Measurements from ENCODE around the gene OR2V1.
"Not testable (repeated sequence)": the region's sequence is repeated elsewhere in the genome, so short reads cannot be mapped to it uniquely, and the experiment has no call there.

Gene OR2V1

GRCh38 chr5:181130832-181131496 is at the start of gene OR2V1:
TSS of gene OR2V1 (minus strand) at chr5:181131169. CDS start at chr5:181125304, 5,865 bp downstream.
- H3K27me3 Mint-ChIP-seq, result peaks cover 76% of the 10 kb centered on the region

GRCh38 chr5:181177559-181177958 is 46.6 kb upstream of the OR2V1 start:
- not testable (repeated sequence) for H3K27ac Mint-ChIP-seq; H3K4me3 Mint-ChIP-seq; H3K36me3 Mint-ChIP-seq (ENCODE audit: low read depth); H3K9me3 Mint-ChIP-seq; DNase-seq
- peaks cover 25% of the 10 kb centered on the region for H3K27me3 Mint-ChIP-seq
- H3K4me1 Mint-ChIP-seq (ENCODE audit: low read depth), result peaks cover 24% of the 10 kb centered on the region

More at GRCh38 chr5:181130832-181131496, at the start of gene OR2V1:
- Mint-ChIP-seq H3K36me3 (ENCODE audit: low read depth) (no peaks in the 10 kb centered on the region), H3K4me3 (no peak within 1 kb of the TSS), H3K27ac (no peak within 1 kb of the TSS), H3K4me1 (ENCODE audit: low read depth) (no peaks in the 10 kb centered on the region), H3K9me3 (no peaks in the 10 kb centered on the region)
- no peak for DNase-seq

- Mint-ChIP-seq H3K4me3 (no peak overlapping the region), H3K27me3 (peaks cover 34% of the 10 kb centered on the region)
These were observed 45.4 kb upstream of the OR2V1 start for GRCh38 chr5:181176254-181176952.

GRCh38 chr5:181173420-181174342 is 42.7 kb upstream of the OR2V1 start:
- peak; percentile 86 for DNase-seq

More at GRCh38 chr5:181176254-181176952, 45.4 kb upstream of the OR2V1 start:
- no peak for DNase-seq
- Mint-ChIP-seq H3K9me3 (no peaks in the 10 kb centered on the region), H3K27ac (no peak overlapping the region), H3K36me3 (ENCODE audit: low read depth) (no peaks in the 10 kb centered on the region), H3K4me1 (ENCODE audit: low read depth) (peaks cover 22% of the 10 kb centered on the region)

GRCh38 chr5:181173027-181173419 is 42.1 kb upstream of the OR2V1 start:
- H3K4me1 Mint-ChIP-seq (ENCODE audit: low read depth), result peaks cover 52% of the 10 kb centered on the region
- DNase-seq, result peak; percentile 83
- H3K27ac Mint-ChIP-seq, result peak overlapping the region; percentile 87
- H3K4me3 Mint-ChIP-seq, result peak overlapping the region; percentile 73
- H3K27me3 Mint-ChIP-seq, result peaks cover 68% of the 10 kb centered on the region
- no peaks in the 10 kb centered on the region for H3K9me3 Mint-ChIP-seq
- H3K36me3 Mint-ChIP-seq (ENCODE audit: low read depth), result no peaks in the 10 kb centered on the region

More at GRCh38 chr5:181173420-181174342, 42.7 kb upstream of the OR2V1 start:
- Mint-ChIP-seq H3K4me3 (peak overlapping the region; percentile 73), H3K36me3 (ENCODE audit: low read depth) (no peaks in the 10 kb centered on the region), H3K9me3 (no peaks in the 10 kb centered on the region), H3K27ac (peak overlapping the region; percentile 87), H3K27me3 (peaks cover 62% of the 10 kb centered on the region), H3K4me1 (ENCODE audit: low read depth) (peaks cover 47% of the 10 kb centered on the region)

- no peaks in the 10 kb centered on the region for H3K36me3 Mint-ChIP-seq (ENCODE audit: low read depth)
- H3K4me1 Mint-ChIP-seq (ENCODE audit: low read depth), result peaks cover 63% of the 10 kb centered on the region
- peaks cover 73% of the 10 kb centered on the region for H3K27me3 Mint-ChIP-seq
- H3K27ac Mint-ChIP-seq, result no peak overlapping the region
- DNase-seq, result no peak
- no peak overlapping the region for H3K4me3 Mint-ChIP-seq
- no peaks in the 10 kb centered on the region for H3K9me3 Mint-ChIP-seq
These were observed 40.8 kb upstream of the OR2V1 start for GRCh38 chr5:181171782-181172181.

- H3K27me3 Mint-ChIP-seq, result peaks cover 78% of the 10 kb centered on the region
- no peak for DNase-seq
- H3K27ac Mint-ChIP-seq, result no peak overlapping the region
- no peak overlapping the region for H3K4me3 Mint-ChIP-seq
- H3K9me3 Mint-ChIP-seq, result no peaks in the 10 kb centered on the region
- peaks cover 70% of the 10 kb centered on the region for H3K4me1 Mint-ChIP-seq (ENCODE audit: low read depth)
- no peaks in the 10 kb centered on the region for H3K36me3 Mint-ChIP-seq (ENCODE audit: low read depth)
These were observed 40.0 kb upstream of the OR2V1 start for GRCh38 chr5:181170996-181171395.

- Mint-ChIP-seq H3K27ac (peak overlapping the region; percentile 90), H3K4me3 (peak overlapping the region; percentile 42), H3K9me3 (peaks cover under 1% of the 10 kb centered on the region), H3K36me3 (ENCODE audit: low read depth) (no peaks in the 10 kb centered on the region), H3K4me1 (ENCODE audit: low read depth) (peaks cover 75% of the 10 kb centered on the region), H3K27me3 (peaks cover 84% of the 10 kb centered on the region)
- no peak for DNase-seq
These were observed 39.4 kb upstream of the OR2V1 start for GRCh38 chr5:181170237-181170825.

- H3K27ac Mint-ChIP-seq, result peak overlapping the region; percentile 90
- not testable (repeated sequence) for H3K9me3 Mint-ChIP-seq; H3K36me3 Mint-ChIP-seq (ENCODE audit: low read depth)
- H3K27me3 Mint-ChIP-seq, result peaks cover 86% of the 10 kb centered on the region
- peak; percentile 93 for DNase-seq
- peaks cover 77% of the 10 kb centered on the region for H3K4me1 Mint-ChIP-seq (ENCODE audit: low read depth)
- peak overlapping the region; percentile 42 for H3K4me3 Mint-ChIP-seq
These were observed 38.7 kb upstream of the OR2V1 start for GRCh38 chr5:181169459-181170236.

- peaks cover 2% of the 10 kb centered on the region for H3K9me3 Mint-ChIP-seq
- DNase-seq, result no peak
- no peak overlapping the region for H3K4me3 Mint-ChIP-seq
- no peaks in the 10 kb centered on the region for H3K36me3 Mint-ChIP-seq (ENCODE audit: low read depth)
- peak overlapping the region; percentile 90 for H3K27ac Mint-ChIP-seq
- H3K4me1 Mint-ChIP-seq (ENCODE audit: low read depth), result peaks cover 74% of the 10 kb centered on the region
- H3K27me3 Mint-ChIP-seq, result peaks cover 88% of the 10 kb centered on the region
These were observed 37.7 kb upstream of the OR2V1 start for GRCh38 chr5:181168595-181169118.

- Mint-ChIP-seq H3K9me3 (peaks cover 2% of the 10 kb centered on the region), H3K4me1 (ENCODE audit: low read depth) (peaks cover 74% of the 10 kb centered on the region), H3K27me3 (peaks cover 88% of the 10 kb centered on the region), H3K4me3 (no peak overlapping the region), H3K27ac (no peak overlapping the region), H3K36me3 (ENCODE audit: low read depth) (no peaks in the 10 kb centered on the region)
- DNase-seq, result no peak
These were observed 37.0 kb upstream of the OR2V1 start for GRCh38 chr5:181167814-181168488.

GRCh38 chr5:181166812-181167733 is 36.1 kb upstream of the OR2V1 start:
- Mint-ChIP-seq H3K4me3 (no peak overlapping the region), H3K4me1 (ENCODE audit: low read depth) (peaks cover 69% of the 10 kb centered on the region), H3K9me3 (peaks cover 2% of the 10 kb centered on the region), H3K27ac (no peak overlapping the region), H3K27me3 (peaks cover 84% of the 10 kb centered on the region), H3K36me3 (ENCODE audit: low read depth) (no peaks in the 10 kb centered on the region)
- no peak for DNase-seq
